ENCODE measurements around the gene EXOC4. TPM values are rescaled to one million over a fixed set of nuclear protein-coding genes. Genes with fewer than 3 reads are reported as not detected.
"Not testable (repeated sequence)": the region's sequence is repeated elsewhere in the genome, so short reads cannot be mapped to it uniquely, and the experiment has no call there.

Gene EXOC4
- total and polyA plus RNA-seq, 2 donors from 2014 or later, result 22.8 to 78.7 TPM

DNA sequence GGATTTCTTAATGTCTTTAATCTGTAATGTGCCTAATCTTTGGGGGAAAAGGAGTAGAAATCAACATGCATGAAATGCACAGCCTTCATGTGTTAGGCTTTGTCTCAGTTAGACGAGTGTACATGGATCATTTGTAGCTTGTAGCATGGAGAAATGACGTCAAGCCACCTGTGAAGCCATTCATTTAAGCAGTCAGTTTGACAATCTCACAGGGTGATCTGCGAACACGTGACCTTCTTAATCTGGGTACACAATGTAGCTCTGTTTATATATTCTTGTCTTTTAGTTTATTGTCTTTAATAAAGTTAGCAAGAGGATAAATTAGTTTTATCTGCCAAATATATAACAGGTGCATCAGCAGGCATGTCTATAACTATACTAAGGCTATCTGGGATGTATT is 522.3 kb downstream of the EXOC4 start:
- no peak overlapping the region for H3K27ac ChIP-seq (ENCODE audit: low read depth in 2 of 2, low read length in 2 of 2)
- DNase-seq (no peak), FAIRE-seq (no peak)
- intact Hi-C loops (cut with DNase I), result no loop called here
- H3K9me3 ChIP-seq (ENCODE audit: control insufficient read depth in 2 of 3, insufficient read depth in 1 of 3, low read length in 3 of 3), result no peaks in the 10 kb centered on the region
- H3K4me3 ChIP-seq (ENCODE audit: low read length in 3 of 3), result no peak overlapping the region
- no peaks in the 10 kb centered on the region for H3K36me3 ChIP-seq (ENCODE audit: control insufficient read depth in 2 of 3, insufficient read depth in 3 of 3, low read length in 3 of 3)
- H3K9ac ChIP-seq (ENCODE audit: low read length in 3 of 3), result no peak overlapping the region
- H3K27me3 ChIP-seq (ENCODE audit: control insufficient read depth, insufficient read depth, low read length), result no peaks in the 10 kb centered on the region
- TF ChIP-seq, protein P1, sequence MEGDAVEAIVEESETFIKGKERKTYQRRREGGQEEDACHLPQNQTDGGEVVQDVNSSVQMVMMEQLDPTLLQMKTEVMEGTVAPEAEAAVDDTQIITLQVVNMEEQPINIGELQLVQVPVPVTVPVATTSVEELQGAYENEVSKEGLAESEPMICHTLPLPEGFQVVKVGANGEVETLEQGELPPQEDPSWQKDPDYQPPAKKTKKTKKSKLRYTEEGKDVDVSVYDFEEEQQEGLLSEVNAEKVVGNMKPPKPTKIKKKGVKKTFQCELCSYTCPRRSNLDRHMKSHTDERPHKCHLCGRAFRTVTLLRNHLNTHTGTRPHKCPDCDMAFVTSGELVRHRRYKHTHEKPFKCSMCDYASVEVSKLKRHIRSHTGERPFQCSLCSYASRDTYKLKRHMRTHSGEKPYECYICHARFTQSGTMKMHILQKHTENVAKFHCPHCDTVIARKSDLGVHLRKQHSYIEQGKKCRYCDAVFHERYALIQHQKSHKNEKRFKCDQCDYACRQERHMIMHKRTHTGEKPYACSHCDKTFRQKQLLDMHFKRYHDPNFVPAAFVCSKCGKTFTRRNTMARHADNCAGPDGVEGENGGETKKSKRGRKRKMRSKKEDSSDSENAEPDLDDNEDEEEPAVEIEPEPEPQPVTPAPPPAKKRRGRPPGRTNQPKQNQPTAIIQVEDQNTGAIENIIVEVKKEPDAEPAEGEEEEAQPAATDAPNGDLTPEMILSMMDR (IDR thresholded peaks at IDR 0.05; ENCODE audit: borderline replicate concordance, extremely low read depth, insufficient read depth), result no peak
- peaks cover 0 to 8% (median 0%) of the 10 kb centered on the region in 3 donors for H3K4me1 ChIP-seq (ENCODE audit: control insufficient read depth in 2 of 3, insufficient read depth in 2 of 3, low read depth in 1 of 3, low read length in 3 of 3)

- Histone ChIP-seq H3K27me3 (ENCODE audit: control insufficient read depth, insufficient read depth, low read length) (no peaks in the 10 kb centered on the region), H3K36me3 (ENCODE audit: control insufficient read depth in 2 of 3, insufficient read depth in 3 of 3, low read length in 3 of 3) (no peaks in the 10 kb centered on the region), H3K4me3 (ENCODE audit: low read length in 3 of 3) (no peak overlapping the region), H3K9ac (ENCODE audit: low read length in 3 of 3) (no peak overlapping the region), H3K4me1 (ENCODE audit: control insufficient read depth in 2 of 3, insufficient read depth in 2 of 3, low read depth in 1 of 3, low read length in 3 of 3) (peaks cover 0 to 7% (median 0%) of the 10 kb centered on the region in 3 donors), H3K9me3 (ENCODE audit: control insufficient read depth in 2 of 3, insufficient read depth in 1 of 3, low read length in 3 of 3) (no peaks in the 10 kb centered on the region), H3K27ac (ENCODE audit: low read depth in 2 of 2, low read length in 2 of 2) (no peak overlapping the region)
- TF ChIP-seq, protein P1 (IDR thresholded peaks at IDR 0.05; ENCODE audit: borderline replicate concordance, extremely low read depth, insufficient read depth), result no peak
- no peak for DNase-seq
- no peak for FAIRE-seq
- intact Hi-C loops (cut with DNase I), result no loop called here
Observed at GRCh38 chr7:133776266-133776665, 523.4 kb downstream of the EXOC4 start.

DNA sequence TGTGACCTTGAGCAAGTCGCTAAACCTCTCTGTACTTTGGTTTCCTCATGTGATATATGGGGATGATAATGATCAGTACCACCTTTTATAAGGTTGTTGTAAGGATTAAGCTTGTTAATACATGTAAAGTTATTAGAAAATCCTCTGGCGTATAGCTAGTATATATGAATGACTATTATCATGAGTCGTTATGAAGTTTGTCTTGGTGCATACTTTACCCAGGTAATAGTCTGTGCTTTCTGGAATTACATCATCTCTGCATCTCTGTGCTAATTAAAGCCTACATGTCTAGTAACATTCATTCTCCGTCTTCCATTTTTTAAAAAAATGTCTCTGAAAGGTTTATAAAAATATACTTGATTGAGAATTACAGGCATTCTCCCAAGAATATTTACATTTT is 524.8 kb downstream of the EXOC4 start:
- TF ChIP-seq, protein P1 (IDR thresholded peaks at IDR 0.05; ENCODE audit: borderline replicate concordance, extremely low read depth, insufficient read depth), result no peak
- Histone ChIP-seq H3K27me3 (ENCODE audit: control insufficient read depth, insufficient read depth, low read length) (no peaks in the 10 kb centered on the region), H3K27ac (ENCODE audit: low read depth in 2 of 2, low read length in 2 of 2) (no peak overlapping the region), H3K4me3 (ENCODE audit: low read length in 3 of 3) (no peak overlapping the region), H3K4me1 (ENCODE audit: control insufficient read depth in 2 of 3, insufficient read depth in 2 of 3, low read depth in 1 of 3, low read length in 3 of 3) (no peaks in the 10 kb centered on the region), H3K9me3 (ENCODE audit: control insufficient read depth in 2 of 3, insufficient read depth in 1 of 3, low read length in 3 of 3) (no peaks in the 10 kb centered on the region), H3K9ac (ENCODE audit: low read length in 3 of 3) (no peak overlapping the region), H3K36me3 (ENCODE audit: control insufficient read depth in 2 of 3, insufficient read depth in 3 of 3, low read length in 3 of 3) (no peaks in the 10 kb centered on the region)
- DNase-seq (no peak), FAIRE-seq (no peak)
- intact Hi-C loops (cut with DNase I), result no loop called here

- Histone ChIP-seq H3K27me3 (ENCODE audit: control insufficient read depth, insufficient read depth, low read length) (no peaks in the 10 kb centered on the region), H3K9me3 (ENCODE audit: control insufficient read depth in 2 of 3, insufficient read depth in 1 of 3, low read length in 3 of 3) (no peaks in the 10 kb centered on the region), H3K27ac (ENCODE audit: low read depth in 2 of 2, low read length in 2 of 2) (no peak overlapping the region), H3K4me3 (ENCODE audit: low read length in 3 of 3) (no peak overlapping the region), H3K36me3 (ENCODE audit: control insufficient read depth in 2 of 3, insufficient read depth in 3 of 3, low read length in 3 of 3) (no peaks in the 10 kb centered on the region), H3K4me1 (ENCODE audit: control insufficient read depth in 2 of 3, insufficient read depth in 2 of 3, low read depth in 1 of 3, low read length in 3 of 3) (no peaks in the 10 kb centered on the region), H3K9ac (ENCODE audit: low read length in 3 of 3) (no peak overlapping the region)
- DNase-seq (no peak), FAIRE-seq (no peak)
- TF ChIP-seq, protein P1 (IDR thresholded peaks at IDR 0.05; ENCODE audit: borderline replicate concordance, extremely low read depth, insufficient read depth), result no peak
- intact Hi-C loops (cut with DNase I), result no loop called here
Observed at GRCh38 chr7:133778472-133778871, 525.6 kb downstream of the EXOC4 start.

DNA sequence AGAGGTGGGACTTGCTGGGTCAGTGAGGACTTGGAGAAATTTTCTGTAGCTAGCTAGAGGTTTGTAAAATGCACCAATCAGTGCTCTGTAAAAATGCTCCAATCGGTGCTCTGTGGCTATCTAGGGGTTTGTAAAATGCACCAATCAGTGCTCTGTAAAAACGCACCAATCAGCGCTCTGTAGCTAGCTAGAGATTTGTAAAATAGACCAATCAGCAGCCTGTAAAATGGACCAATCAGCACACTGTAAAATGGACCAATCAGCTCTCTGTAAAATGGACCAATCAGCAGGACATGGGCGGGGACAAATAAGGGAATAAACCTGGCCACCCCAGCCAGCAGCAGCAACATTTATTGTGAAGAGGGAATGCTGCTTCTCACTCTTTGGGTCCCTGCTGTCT is 526.7 kb downstream of the EXOC4 start:
- DNase-seq; intact Hi-C loops (cut with DNase I); H3K4me3 ChIP-seq (ENCODE audit: low read length in 3 of 3); FAIRE-seq; H3K4me1 ChIP-seq (ENCODE audit: control insufficient read depth in 2 of 3, insufficient read depth in 2 of 3, low read depth in 1 of 3, low read length in 3 of 3); H3K36me3 ChIP-seq (ENCODE audit: control insufficient read depth in 2 of 3, insufficient read depth in 3 of 3, low read length in 3 of 3); H3K9me3 ChIP-seq (ENCODE audit: control insufficient read depth in 2 of 3, insufficient read depth in 1 of 3, low read length in 3 of 3); H3K27me3 ChIP-seq (ENCODE audit: control insufficient read depth, insufficient read depth, low read length); H3K9ac ChIP-seq (ENCODE audit: low read length in 3 of 3); H3K27ac ChIP-seq (ENCODE audit: low read depth in 2 of 2, low read length in 2 of 2): not testable (repeated sequence)

All from kidney (tissue), 14 donors.